Spinal cord (tissue), 10 donors: ENCODE data around the gene ZMYND8. TPM values are rescaled to one million over a fixed set of nuclear protein-coding genes. Genes with fewer than 3 reads are reported as not detected.

ENCODE experiments used
- DNase-seq, 6 donors: peaks; one replicate each; pipeline versions ENCODE4 v3.0.0 to v3.0.0-alpha.2; 2013 to 2015; ENCODE audit warnings: low spot score in 6 of 6, low read depth in 4 of 6
- H3K27ac ChIP-seq: one replicate; pipeline ENCODE4 v1.5.1; 2013; ENCODE audit warnings: low read depth, low read length, control low read depth
- H3K27me3 ChIP-seq: one replicate; pipeline ENCODE4 v1.6.1; 2013; ENCODE audit warnings: low read length; ENCODE audit not compliant: control insufficient read depth, insufficient read depth
- H3K36me3 ChIP-seq: one replicate; pipeline ENCODE4 v1.6.1; 2013; ENCODE audit warnings: low read length; ENCODE audit not compliant: control insufficient read depth, insufficient read depth
- H3K4me1 ChIP-seq: one replicate; pipeline ENCODE4 v1.6.1; 2013; ENCODE audit warnings: low read length; ENCODE audit not compliant: control insufficient read depth, insufficient read depth
- H3K4me3 ChIP-seq: one replicate; pipeline ENCODE4 v1.5.1; 2013; ENCODE audit warnings: low read depth, low read length, control low read depth
- H3K9me3 ChIP-seq: one replicate; pipeline ENCODE4 v1.6.1; 2013; ENCODE audit warnings: low read length; ENCODE audit not compliant: control insufficient read depth, insufficient read depth
- WGBS: methylation state at CpG from one replicate; pipeline ENCODE4 v1.1.5; 2013; ENCODE audit warnings: missing lambda C conversion rate; ENCODE audit not compliant: insufficient coverage; 5-methylcytosine and 5-hydroxymethylcytosine counted together
- polyA plus RNA-seq, 2 donors: library from polyadenylated mRNA; unstranded; fragments of 120-200 nt; gene quantifications; one replicate each; pipeline ENCODE4 v1.2.1, GENCODE V29; 2013; ENCODE audit not compliant: insufficient read length in 2 of 2
- total RNA-seq, 2 donors: library from RNA; depleted of rRNA in 1 of 2; stranded (reverse); fragments of 120-200 nt in 1 of 2; fragments of >200 nt in 1 of 2; gene quantifications; one replicate each; pipeline versions ENCODE4 v1.2.3 to v1.2.4, GENCODE V29; 2013 to 2014
- donor health status: healthy.

Gene ZMYND8
- total and polyA plus RNA-seq, 4 donors = 31.1 to 45.8 (median 37.4) TPM

- Histone ChIP-seq H3K27me3 (no peaks in the 10 kb centered on the region), H3K27ac (no peak overlapping the region), H3K4me3 (no peak overlapping the region), H3K4me1 (no peaks in the 10 kb centered on the region), H3K9me3 (no peaks in the 10 kb centered on the region), H3K36me3 (peaks cover 72% of the 10 kb centered on the region)
- no peak for DNase-seq
- WGBS = 86% methylated on average over 1 of the region's 1 CpG
Measured at GRCh38 chr20:47225458-47225857, 131.0 kb downstream of the ZMYND8 start.

GRCh38 chr20:47224857-47225256 lies 131.6 kb downstream of the ZMYND8 start:
- peaks cover 69% of the 10 kb centered on the region for H3K36me3 ChIP-seq
- H3K27ac ChIP-seq = no peak overlapping the region
- H3K27me3 ChIP-seq = no peaks in the 10 kb centered on the region
- H3K4me1 ChIP-seq = no peaks in the 10 kb centered on the region
- DNase-seq = no peak
- H3K4me3 ChIP-seq = no peak overlapping the region
- H3K9me3 ChIP-seq = no peaks in the 10 kb centered on the region
- WGBS = no CpG with 5 or more reads among the region's 4 CpGs

DNA sequence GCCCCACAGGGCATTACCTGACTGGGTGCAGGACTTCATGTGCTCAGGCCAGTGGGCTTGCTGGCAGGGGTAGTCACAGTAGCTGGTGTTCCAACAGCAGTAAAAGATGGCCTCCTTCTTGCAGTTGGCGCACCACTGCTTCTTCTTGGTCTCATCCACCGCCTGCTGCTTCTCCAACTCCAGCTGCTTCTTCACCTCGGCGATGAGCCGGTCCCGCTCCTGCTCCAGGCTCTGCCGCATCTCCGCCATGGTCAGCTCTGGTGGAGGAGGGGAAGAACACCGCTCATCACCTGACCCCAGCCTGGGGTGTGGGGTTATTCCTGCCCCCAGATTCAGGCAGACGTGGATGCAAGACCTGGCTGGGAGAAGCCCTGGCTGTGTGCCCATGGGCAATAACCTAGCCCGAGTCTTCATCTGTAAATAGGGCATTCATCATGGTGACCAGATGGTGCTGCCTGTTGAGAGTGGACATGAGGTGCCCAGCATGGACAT lies 132.2 kb downstream of the ZMYND8 start:
- Histone ChIP-seq H3K27me3 (no peaks in the 10 kb centered on the region), H3K4me1 (no peaks in the 10 kb centered on the region), H3K27ac (no peak overlapping the region), H3K9me3 (no peaks in the 10 kb centered on the region), H3K4me3 (no peak overlapping the region), H3K36me3 (peaks cover 64% of the 10 kb centered on the region)
- DNase-seq = no peak
- 86% methylated on average over 9 of the region's 11 CpGs for WGBS

DNA sequence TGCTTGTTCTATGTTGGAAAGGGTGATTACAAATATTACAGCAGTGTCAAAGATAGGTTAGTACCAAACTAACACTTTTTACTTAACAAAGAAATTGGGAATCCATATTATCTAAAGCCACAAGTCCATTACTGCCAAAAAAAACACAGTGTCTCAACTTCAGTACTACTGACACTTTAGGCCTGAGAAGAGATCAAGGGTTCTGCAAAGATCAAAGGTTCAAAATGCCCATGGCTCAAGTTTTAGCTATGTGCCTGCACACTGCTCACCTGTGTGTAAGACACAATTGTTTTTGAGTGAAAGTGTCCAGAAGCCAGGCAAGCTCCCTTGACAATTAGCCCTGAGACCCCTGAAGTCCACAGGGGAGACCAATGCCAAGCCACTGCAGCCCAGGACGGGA lies 132.6 kb downstream of the ZMYND8 start:
- 85% methylated on average over 1 of the region's 1 CpG for WGBS
- Histone ChIP-seq H3K4me1 (no peaks in the 10 kb centered on the region), H3K27me3 (no peaks in the 10 kb centered on the region), H3K9me3 (no peaks in the 10 kb centered on the region), H3K36me3 (peaks cover 60% of the 10 kb centered on the region), H3K27ac (no peak overlapping the region), H3K4me3 (no peak overlapping the region)
- no peak for DNase-seq

DNA sequence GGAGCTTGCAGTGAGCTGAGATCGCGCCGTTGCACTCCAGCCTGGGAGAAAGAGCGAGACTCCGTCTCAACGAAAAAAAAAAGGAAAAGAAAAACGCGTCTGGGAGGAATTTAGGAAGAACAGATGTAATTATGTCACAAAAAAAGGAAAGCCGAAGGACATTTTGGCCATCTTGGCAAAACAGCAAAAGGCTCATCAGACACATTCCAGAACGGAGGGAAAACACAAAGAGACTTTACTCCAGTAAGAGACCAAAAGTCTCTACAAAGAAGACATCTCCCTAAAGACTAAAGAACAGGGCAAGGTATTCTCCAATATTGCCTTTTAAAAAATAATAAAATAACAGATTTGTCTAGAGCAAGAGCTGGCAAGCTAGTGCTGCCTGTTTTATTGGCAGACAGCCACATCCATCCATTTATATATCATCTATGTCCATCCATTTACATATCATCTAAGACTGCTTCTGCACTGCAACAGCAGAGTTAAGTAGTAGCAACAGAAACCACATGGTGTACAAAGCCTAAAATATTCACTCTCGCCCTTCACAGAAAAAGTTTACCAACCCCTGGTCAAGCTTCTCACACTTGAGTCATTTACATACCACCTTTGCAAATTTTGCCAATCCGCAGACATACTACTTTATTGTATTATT lies 133.9 kb downstream of the ZMYND8 start:
- DNase-seq = peak in 2 of 6 donors; percentile 10 to 47
- 92% methylated on average over 5 of the region's 12 CpGs for WGBS
- Histone ChIP-seq H3K4me1 (no peaks in the 10 kb centered on the region), H3K27ac (no peak overlapping the region), H3K9me3 (no peaks in the 10 kb centered on the region), H3K27me3 (no peaks in the 10 kb centered on the region), H3K4me3 (no peak overlapping the region), H3K36me3 (peaks cover 62% of the 10 kb centered on the region)

- Histone ChIP-seq H3K27ac (no peak overlapping the region), H3K9me3 (no peaks in the 10 kb centered on the region), H3K4me1 (no peaks in the 10 kb centered on the region), H3K4me3 (no peak overlapping the region), H3K27me3 (no peaks in the 10 kb centered on the region), H3K36me3 (peaks cover 52% of the 10 kb centered on the region)
- DNase-seq = no peak
- WGBS = 86% methylated on average over 9 of the region's 16 CpGs
Measured at GRCh38 chr20:47221036-47221625, 135.4 kb downstream of the ZMYND8 start.

GRCh38 chr20:47220161-47220582 lies 136.3 kb downstream of the ZMYND8 start:
- no peaks in the 10 kb centered on the region for H3K27me3 ChIP-seq
- H3K9me3 ChIP-seq = no peaks in the 10 kb centered on the region
- H3K4me3 ChIP-seq = no peak overlapping the region
- WGBS = 84% methylated on average over 8 of the region's 8 CpGs
- peaks cover 57% of the 10 kb centered on the region for H3K36me3 ChIP-seq
- no peak overlapping the region for H3K27ac ChIP-seq
- peak in 1 of 6 donors; percentile 33 for DNase-seq
- no peaks in the 10 kb centered on the region for H3K4me1 ChIP-seq

- H3K4me3 ChIP-seq = no peak overlapping the region
- no peaks in the 10 kb centered on the region for H3K4me1 ChIP-seq
- H3K9me3 ChIP-seq = no peaks in the 10 kb centered on the region
- 92% methylated on average over 7 of the region's 12 CpGs for WGBS
- H3K27ac ChIP-seq = no peak overlapping the region
- H3K36me3 ChIP-seq = peaks cover 46% of the 10 kb centered on the region
- DNase-seq = no peak
- no peaks in the 10 kb centered on the region for H3K27me3 ChIP-seq
Measured at GRCh38 chr20:47217482-47218446, 138.7 kb downstream of the ZMYND8 start.

DNA sequence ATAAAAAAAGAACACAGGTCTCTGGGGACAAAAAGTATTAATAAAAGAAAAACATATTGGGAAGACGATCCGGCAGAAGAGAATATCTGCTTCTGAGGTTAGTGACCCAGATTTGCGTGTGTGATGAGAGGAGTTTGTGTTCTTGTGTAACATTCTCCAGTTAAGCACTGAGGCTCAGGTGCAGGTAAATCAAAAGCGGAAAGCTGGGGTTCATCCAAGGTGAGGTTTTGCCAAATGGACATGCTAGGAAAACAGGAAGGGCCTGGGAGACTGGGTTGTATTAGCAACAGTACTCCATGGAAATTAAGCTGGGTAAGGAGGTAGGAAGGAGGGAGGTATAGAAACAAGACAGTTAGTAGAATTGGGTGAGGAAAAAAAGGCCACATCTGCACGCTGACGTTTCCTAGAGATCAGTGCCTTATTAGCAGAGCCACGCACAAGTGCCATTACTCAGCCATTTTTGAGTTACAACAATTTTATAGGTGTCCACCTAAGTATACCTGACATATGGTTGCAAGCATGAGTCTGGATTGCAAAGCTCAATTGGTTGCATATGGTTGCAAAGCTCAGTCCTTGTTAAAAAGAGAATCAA lies 139.6 kb downstream of the ZMYND8 start:
- Histone ChIP-seq H3K4me3 (no peak overlapping the region), H3K27me3 (no peaks in the 10 kb centered on the region), H3K4me1 (no peaks in the 10 kb centered on the region), H3K27ac (no peak overlapping the region), H3K36me3 (peaks cover 48% of the 10 kb centered on the region), H3K9me3 (no peaks in the 10 kb centered on the region)
- WGBS = 100% methylated on average over 4 of the region's 7 CpGs
- no peak for DNase-seq
